Inflammatory macrophage treated with lipopolysaccharide for 4 hours (primary cell): ENCODE results near the gene GALK2.

ENCODE experiments used
- DNase-seq: peaks from one replicate; pipeline ENCODE4 v3.0.0-alpha.2; 2020

The GALK2 gene

DNA sequence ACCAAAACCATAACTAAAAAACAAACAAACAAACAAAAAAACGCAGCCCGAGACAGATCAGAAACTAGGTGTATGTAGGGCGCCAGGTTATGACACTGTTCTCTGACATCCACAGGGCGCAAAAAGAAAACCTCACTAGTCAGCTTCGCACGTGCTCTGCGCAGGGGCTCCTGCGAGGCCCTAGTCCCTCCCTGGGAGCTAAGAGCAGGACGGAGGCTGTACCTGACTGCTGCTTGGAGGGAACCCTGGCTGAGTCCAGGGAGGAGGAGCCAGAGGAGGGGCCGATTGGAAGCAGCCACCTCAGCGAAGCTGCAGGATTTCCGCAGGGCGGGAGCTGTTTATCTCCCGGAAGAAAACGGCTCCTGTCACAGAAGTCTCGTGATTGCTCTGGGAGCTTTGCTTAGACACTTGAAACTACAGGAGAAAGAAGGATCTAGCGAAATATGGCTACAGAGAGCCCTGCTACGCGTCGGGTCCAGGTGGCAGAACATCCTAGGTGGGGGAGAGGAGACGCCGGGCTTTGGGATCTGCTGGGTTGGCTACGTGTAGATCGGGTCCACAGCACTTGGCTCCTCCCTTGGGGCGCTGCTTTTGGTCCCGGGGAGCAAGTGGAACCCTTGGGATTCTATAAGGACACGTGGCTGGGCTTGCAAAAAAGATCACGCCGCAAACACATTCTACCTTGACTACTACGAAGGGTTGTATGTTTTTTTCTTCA is at the start of gene GALK2:
Gene GALK2 (plus strand): TSS at position 368 of the 718 bp plus-strand sequence. CDS start 76 bp downstream, at position 444.
- DNase-seq, result peak; percentile 88

DNA sequence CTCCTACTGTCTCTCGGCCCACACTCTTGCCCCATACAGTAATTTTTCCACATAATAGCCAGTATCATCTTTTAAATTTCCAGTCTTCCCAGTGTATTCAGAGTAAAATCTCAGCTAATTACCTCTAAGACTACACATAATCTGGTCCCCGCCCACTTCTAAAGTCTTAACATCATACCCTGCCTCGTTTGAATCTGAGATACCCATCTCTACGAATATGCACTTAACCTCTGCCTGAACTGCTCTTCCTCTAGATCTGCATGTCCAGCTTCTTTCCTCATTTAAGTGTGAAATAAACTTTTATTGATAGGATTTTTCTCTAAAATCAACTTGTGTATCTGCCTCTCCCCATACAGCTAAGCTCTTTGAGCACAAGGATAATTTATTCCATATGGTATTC is 49.2 kb upstream of the GALK2 start:
- DNase-seq, result no peak

DNA sequence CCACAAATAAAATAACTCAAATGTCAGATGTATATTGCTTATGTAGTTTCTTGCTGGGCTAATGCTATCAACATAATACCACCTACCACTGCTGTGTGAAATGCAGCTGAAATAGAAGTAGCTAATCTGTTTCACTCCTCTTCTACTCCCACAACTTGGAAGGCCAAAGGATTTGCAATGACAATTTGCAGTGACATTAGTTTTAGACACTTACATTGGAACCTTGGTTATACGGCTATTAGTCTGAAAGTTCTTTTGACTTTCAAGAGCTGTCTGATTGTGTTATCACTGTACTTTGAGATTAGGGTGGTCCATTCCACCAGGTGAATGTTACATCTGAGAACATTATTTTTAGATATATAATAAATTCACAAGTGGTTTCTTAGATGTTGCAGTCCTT is 48.1 kb upstream of the GALK2 start:
- DNase-seq, result no peak

DNA sequence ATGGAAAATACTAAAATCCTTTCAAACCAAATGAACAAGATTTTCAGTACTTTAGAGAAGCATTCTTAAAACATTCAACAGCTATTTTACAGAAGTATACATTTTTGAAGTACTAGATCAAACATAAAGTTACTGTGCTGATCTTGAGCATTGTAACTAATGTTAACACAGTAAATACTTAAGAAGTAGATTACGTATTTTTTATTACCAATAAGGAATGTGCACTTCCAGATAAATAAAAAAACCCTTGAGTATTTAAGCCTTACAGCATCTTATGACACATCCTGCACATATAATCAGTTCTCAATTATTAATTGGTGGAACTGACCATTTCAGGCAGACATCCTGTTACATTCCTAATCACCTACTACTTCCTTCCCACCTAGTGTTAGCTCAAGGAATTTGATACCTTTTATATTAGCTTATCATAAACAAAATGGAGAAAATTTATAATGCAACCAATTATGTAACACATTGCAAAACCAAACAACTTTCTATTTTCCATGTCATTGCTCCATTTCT is 47.4 kb upstream of the GALK2 start:
- DNase-seq, result no peak

DNA sequence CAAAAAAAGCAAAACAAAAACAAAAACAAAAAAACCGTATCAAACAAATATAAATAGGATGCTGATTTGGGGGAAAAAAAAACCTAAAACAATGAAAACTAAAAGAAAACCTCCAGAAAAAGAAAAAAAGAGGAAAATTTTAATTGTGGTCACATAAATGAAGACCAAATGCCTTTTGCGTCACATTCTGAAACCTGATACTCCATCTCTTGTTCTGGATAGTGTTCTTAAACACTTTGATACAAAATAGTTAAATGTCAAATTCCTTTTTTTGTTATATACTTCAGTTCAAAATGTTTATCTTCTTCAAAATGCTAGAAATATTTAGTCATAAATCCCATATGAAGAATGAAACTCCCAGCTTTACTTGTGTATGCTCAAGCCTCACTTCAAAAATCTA is 45.7 kb upstream of the GALK2 start:
- no peak for DNase-seq

DNA sequence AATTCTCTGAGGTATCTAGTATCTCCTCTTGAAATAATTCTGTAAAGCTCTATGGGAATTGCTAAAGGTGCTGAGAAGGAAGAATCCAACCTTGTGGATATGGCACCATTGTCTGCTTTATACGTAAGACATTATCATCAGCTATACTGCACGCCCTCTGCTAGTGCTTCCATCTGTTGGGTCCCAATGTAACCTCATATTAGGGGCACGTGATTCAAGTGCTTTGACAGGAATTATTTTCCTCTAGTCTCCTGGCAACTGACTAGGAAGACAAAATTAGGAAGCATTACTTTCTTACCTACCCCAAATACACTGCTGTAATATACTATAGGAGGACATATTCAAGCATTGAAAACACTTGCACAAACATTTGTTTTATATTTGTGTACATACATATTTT is 38.6 kb upstream of the GALK2 start:
- no peak for DNase-seq

DNA sequence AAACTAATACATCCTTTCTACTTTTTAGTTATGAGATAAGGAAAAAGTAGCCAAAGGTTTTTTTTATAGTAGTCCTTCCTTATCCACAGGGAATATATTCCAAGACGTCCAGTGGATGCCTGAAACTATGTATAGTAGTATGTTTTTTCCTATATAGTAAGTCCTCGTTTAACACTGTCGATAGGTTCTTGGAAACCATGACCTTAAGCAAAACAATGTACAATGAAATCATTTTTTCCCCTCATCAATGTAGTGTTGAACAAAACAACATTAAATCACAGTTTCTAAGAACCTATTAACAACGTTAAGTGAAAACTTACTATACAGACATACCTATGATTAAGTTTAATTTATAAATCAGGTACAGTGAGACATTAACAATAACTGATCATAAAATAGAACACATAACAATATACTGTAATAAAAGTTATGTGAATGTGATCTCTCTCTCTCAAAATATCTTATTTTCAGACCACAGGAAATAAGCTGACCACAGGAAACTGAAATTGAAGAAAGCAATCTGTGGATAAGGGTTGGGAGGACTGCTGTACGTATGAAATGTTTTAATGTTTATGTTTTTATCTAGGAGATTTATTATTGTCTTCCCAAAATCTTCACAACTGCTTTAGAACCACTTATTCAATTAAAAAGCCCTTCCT is 35.2 kb upstream of the GALK2 start:
- no peak for DNase-seq

DNA sequence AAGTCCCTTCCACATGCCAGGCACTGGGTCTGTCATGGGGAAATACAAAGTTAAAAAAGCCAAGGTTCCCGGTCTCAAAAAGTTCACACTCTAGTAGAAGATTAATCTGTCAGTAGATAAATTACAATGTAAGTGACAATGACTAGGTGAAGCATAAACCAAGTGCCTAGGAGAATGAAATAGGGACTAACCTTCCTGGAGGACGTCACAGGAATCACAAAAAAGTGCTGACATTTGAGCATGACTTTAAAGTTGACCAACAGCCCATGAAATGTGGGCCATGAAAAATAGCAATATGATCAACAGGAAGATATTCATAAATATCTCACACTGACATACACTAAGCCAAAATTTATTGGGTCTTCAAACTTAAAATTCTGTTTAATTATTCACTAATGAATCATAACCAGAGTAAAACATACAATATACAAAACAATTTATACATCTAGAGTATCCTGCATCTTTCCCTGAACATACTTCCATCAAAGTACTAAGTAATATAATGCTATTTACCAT is 34.6 kb upstream of the GALK2 start:
- no peak for DNase-seq

DNA sequence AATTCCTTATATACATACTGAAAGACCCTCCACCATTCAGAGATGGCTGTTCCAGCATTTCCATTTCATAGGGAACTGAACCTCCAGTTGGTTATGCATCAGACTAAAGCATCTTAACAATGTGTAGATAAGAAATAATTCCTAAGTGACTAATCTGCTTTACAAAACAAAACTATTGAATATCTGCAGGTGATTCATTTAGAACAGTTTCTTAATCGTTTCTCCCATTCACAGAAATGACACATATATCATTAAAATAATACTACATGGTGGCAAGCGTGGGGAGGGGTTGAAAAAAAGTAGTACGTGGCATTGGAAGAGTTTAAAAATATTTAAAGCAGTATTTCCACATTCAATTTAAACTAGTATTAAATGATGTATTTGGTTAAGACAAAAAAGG is 34.1 kb upstream of the GALK2 start:
- DNase-seq, result no peak

DNA sequence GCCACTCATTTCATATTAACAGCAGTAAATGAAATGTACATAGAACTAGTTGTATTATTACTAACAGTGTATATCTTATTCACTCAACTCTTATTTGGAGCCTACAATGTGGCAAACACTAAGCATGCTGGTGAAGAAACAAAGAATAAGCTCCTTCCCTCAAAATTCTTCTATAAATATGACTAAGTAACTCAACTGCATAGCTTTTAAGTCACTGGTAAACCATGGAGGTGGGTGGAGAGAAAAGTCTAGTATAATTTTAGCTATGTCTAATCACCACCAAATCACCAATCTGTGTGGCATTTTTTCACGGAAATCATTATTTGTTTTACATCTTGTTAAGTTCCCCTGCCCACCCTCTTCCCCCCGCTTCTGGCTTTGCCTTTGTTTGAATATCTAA is 32.2 kb upstream of the GALK2 start:
- DNase-seq, result no peak

DNA sequence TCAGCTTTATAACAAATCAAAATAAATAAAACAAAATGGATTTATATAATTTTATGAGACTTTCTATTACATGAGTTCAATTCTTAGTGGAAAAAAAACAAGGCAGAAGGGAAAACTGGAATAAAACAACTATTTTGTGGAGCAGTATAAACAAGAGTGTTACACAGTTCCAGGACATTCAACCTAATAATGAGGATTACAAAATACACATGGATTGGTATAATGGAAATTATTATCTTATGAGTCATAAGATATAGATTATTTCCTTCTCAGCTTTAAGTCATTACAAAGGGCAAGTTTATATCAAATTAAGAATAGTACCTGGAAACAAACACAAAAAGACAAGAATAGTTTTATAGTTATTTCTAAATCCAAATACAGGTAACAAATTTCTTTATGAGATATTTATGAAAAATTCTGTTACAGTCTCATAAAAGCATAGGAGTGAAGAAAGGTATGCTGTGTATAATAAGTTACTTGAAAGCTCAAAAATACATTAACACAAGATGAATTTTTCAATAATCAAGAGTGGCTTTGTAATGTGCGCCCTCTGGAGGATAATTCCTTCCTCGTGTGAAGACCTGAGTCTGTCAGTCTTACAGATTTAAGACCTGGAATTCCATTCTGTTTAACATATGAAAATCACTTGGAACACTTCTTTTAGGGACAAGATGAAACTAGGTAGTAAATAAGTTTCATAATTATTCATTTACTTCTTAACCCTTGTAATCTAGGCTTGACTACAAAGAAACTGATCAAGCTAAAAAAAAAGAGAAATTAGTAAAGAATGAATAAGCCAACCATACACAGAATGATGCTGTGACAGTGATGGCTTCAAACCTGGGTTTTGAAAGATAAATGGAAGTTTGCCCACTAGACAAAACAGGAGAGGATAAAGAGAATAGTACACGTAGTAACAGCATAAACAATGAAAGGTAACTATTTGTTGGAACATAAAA is 24.1 kb upstream of the GALK2 start:
- DNase-seq, result peak; percentile 58

DNA sequence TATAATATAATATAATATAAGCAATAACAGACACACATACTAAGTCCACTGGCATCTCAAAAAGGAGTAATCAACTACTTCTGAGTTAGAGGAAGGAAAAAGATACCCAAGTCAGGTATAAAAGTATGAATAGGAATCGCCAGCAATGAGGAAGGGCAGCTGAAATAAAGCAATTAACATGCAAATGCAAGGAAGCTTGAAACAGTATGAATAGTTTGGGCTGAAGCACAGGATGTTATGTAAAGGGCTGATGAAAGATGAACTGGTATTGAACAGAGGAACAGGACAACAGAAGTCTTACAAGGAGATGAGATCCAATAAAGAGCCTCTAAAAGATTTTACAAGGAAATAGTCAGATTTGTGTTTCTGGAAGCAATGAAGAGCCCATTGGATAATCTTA is 21.7 kb upstream of the GALK2 start:
- DNase-seq, result peak; percentile 1

DNA sequence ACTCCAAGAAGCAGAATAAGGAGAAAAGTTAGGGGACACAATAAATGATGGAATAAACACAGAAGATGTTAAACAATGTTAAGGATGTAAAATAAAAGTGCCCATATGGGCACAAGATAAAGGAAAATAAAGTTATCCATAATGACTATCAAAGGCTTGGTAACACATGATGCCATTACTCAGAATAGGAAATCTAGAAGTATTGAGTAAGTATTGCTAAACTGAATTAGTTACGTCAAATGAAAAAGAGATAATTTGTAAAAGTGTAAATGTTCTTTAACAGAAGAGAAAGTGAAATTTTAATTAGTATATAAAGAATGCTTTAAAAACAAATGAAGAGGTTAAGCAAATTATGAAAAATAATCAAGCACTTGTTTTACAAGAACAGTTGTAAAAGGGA is 21.3 kb upstream of the GALK2 start:
- peak; percentile 75 for DNase-seq

DNA sequence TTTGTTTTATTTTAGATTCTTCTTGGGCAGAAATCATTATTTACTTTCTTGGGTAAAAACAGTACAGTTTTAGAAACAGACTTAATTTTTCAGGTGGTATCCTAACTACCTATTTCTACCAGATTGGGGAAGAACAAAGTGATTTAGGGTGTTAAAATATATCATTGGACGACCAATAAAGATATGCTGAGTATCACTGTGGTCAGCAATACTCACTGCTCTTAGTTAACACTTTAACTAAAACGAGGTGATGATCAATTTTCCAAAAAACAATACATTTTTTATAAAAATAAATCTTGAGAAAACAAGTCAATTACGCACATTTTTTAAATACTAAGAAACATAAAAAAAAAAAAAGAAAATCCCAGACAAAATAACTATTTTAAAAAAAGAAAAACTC is 18.2 kb upstream of the GALK2 start:
- no peak for DNase-seq

DNA sequence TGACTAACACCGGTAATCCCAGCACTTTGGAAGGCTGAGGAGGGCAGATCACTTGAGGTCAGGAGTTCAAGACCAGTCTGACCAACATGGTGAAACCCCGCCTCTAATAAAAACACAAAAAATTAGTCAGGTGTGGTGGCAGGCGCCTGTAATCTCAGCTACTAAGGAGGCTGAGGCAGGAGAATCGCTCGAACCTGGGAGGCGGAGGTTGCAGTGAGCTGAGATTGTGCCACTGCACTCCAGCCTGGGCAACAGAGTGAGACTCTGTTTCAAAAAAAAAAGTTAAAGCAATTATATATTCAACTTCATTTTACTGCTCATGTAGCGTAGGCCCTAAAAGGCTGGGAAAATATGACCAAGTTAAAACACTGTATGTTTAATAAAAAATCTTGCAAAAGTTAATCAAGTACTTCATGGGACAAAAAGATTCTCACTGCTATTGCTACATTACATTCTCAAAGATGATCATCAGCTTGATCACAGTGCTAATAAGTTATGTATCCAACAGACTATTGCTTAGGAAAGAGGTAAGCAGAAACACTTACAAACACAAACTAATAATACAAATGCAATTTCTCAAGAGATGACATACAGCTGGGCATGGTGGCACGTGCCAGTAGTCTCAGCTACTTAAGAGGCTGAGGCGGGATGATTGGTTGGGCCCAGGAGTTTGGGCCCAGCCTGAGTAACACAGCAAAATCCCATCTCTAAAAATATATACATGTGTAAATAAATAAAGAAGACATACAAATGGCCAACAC is 17.3 kb upstream of the GALK2 start:
- no peak for DNase-seq

DNA sequence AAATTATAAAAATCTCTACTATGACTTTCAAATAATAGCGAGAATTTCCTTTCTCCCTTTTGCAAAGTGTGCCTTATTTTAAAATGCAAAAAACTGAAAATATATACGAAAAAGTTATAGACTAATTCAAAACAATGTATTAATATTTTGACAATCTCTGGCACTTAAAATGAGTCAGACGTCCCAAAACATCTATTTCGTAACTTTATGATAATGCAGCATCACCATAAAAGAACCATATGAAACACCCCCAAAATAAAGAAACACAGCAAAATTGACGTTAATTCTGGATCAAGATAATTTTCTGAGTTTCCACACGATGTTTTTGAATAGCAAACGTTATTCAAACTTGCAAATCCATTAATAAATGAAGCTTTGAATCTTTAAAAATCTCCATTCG is 15.7 kb upstream of the GALK2 start:
- peak; percentile 36 for DNase-seq

DNA sequence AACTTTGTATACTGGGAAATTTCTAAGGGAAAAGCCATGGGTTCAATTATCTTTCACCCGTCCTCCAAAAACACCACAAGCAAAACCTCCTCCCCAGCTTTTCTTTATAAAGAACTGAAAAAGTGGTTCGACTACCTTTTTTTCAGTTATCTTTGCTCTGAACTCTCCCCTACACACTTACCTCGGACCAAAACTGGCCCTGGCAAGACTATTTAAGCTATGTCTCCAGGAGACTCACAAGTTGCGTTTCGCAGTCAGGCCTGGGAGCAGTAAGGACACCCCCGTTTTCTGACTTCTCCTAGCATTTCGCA is 15.3 kb upstream of the GALK2 start:
- no peak for DNase-seq

DNA sequence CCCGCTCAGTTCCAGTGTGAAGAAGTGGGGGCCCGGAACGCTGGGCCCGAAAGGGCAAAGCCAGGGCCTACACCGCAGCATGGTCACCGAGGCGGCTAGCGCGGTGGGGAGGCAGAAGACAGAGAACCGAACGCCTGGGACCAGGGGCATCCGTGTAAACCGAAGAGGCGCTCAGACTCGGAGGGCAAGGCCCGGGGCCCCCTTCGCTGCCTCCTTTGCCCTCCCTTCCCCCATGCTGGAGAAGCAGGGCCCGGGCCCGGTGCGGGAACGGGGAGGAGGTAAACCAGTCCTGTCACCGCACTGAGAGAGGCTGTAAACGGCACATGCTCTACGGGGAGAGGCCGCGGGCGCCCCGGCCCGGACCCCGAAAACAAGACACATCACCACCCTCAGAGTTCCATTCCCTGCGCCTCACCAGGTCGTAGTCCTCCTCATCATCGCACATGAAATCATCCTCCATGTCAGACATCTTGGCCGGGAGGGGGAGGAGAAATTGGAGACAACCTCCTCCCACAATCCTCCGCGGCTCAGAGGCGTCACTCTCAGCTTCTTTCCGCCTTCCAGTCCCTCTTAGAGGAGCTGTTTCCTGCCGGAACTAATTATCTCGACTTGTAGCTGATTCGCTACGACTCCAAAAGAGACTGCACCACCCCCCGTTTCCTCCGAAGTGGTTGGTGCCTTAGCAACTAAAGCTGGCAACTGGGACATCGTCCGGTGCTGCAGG is 14.8 kb upstream of the GALK2 start, which contains the start of gene COPS2:
Gene COPS2 (minus strand): TSS at position 490 of the 724 bp plus-strand sequence. CDS start 21 bp downstream, at position 469.
- DNase-seq, result peak; percentile 98

DNA sequence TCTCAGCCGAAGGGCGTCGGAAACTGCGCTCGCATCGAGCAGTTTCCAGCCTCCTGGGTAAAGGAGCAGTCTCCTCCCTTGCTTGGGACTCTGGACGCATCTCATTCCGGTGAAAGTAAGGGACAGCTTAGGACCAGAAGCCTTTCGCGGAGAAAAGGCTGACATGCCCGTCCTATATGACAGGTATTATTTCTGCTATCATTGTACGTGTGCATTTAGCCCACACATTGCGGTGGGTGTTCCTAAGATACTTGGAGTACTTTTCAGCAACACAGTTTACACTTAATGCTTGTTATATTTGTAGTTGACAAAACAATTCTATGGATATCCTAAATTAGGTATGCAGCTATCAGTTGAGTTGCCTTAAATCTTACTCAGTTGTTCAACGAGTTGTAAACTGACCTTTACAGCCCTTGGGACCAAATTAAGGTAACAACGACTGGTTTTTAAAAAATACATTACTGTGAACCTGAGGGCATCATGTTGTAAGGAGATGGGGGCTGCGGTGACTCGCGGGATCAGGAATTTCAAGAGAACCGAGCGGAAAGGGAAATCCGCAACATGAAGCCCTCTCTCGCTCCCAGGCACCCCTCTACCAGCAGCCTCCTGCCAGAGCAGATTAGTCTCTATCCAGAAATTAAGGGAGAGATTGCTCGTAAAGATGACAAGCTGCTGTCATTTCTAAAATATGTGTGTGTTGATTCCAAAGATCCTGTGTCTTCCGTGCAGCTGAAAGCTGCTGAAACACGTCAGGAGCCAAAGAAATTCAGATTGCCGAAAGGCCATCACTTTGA is 14.0 kb upstream of the GALK2 start:
- no peak for DNase-seq

DNA sequence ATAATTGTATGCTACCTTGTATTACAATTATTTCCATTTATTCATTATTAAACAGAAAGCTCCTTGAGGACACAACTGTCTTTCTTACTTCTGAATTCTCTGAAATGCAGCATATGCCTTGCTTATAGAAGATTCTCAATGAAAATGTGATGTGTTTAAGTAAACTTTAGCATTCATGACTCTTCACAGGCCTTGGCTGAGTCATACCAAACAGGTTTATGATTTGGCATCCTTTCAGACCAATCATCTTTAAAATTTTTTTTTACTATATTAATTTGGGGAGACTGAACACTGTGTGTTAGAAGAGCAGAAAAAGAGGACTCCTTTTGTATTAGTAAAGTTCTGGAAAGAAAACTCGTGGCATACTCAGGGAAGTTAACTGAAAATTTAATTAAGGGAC is 6.4 kb upstream of the GALK2 start:
- no peak for DNase-seq

DNA sequence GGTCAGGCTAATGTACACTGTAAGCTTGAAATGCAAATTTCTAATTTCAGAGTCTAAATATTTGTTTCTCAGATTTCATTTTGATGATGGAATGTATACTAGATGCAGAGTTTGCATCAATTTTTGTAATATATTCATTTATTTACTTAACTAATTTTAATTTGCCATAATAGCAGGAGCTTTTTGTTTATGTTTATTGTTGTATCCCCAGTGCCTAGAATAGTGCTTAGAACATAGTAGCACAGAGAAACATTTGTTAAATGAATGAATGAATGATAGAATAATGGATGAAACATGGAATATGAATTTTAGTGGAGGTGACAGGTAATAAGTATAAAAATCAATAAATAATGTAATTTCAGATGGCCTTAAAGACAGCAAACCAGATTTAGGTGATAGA is 5.2 kb upstream of the GALK2 start:
- DNase-seq, result no peak
